GM12874 (cell line): Measurements from ENCODE around the gene URI1.

Experiments used
- TF ChIP-seq, protein P1 (sequence below): IDR thresholded peaks from 2 replicates; pipeline ENCODE4 v1.5.1; 2011; ENCODE audit warnings: low read depth, mild to moderate bottlenecking, control low read depth, low read length, moderate library complexity; ENCODE audit not compliant: insufficient read depth

URI1 gene

DNA sequence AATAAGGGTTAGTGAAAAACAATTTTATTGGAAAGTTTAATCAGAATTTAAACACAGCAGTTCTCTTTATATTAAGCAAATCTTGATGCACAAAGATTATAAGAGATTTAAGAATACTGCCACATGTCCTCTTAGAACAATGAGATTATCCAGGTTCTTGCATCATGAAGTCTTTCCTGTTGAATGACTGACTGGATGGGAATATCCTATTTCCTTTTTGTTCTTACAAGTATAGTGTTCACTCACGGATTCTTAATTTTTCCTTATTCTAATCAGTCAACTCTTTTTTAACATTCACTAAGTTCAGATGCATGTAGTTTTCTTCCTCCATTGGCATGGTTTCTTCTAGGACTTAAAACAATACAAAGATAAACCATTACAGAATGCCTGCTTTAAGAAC lies 10.1 kb downstream of the URI1 start:
- TF ChIP-seq, protein P1, sequence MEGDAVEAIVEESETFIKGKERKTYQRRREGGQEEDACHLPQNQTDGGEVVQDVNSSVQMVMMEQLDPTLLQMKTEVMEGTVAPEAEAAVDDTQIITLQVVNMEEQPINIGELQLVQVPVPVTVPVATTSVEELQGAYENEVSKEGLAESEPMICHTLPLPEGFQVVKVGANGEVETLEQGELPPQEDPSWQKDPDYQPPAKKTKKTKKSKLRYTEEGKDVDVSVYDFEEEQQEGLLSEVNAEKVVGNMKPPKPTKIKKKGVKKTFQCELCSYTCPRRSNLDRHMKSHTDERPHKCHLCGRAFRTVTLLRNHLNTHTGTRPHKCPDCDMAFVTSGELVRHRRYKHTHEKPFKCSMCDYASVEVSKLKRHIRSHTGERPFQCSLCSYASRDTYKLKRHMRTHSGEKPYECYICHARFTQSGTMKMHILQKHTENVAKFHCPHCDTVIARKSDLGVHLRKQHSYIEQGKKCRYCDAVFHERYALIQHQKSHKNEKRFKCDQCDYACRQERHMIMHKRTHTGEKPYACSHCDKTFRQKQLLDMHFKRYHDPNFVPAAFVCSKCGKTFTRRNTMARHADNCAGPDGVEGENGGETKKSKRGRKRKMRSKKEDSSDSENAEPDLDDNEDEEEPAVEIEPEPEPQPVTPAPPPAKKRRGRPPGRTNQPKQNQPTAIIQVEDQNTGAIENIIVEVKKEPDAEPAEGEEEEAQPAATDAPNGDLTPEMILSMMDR = no peak

DNA sequence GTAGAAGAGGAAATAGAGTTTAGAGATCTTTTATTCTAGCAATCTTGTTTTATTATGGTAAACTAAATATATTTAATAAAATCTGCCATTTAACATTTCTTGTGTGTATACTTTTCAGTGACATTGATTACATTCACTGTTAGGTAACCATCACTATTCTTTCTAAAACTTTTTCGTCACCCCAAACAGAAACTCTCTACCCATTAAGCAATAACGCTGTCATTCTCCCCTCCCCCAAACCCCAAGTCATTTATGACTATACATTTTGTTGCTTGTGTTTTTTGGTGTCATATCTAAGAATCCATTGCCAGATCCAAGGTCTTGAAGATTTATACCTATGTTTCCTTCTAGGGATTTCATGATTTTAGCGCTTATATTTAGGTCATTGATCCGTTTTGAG lies 10.6 kb downstream of the URI1 start:
- TF ChIP-seq, protein P1 = no peak

DNA sequence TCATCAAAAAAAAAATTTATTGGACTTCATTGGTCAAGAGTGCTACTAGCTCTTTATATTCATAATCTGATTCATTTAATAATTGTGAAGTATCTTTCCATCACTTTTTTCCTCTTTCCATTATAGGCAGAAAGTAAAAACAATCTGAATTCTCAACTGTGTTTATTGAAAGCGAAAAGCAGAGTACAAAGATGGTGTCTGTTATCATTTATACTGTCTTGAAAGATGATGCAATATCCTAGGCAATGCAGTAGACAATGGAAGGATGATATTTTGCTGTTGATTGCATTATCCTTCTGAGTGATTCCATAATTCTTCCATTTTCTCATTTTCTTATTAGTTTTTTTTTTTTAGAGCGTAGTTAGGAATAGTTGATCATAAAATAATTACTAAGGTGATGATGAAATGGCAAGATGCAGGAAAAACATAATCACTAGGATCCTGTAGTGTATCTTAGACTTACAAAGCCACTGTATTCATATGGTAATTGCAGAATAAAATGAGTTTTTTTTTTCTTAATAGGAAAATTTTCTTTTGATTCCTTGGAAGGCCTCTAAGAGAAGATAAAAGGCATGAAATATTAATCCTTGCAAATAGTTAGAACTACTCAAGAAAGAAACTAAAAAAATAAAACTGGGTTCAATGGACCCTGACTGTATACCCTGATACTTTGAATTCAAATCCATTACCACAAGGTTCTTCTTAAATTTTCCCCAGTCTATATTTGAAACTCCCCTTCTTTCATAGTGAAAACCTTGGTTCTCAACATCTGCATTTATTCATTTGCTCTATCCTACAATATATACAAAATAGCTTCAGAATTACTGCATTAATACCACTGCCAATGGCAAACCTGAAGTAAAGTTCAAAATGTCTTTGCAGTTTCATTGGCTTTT lies 11.6 kb downstream of the URI1 start:
- TF ChIP-seq, protein P1 = no peak

DNA sequence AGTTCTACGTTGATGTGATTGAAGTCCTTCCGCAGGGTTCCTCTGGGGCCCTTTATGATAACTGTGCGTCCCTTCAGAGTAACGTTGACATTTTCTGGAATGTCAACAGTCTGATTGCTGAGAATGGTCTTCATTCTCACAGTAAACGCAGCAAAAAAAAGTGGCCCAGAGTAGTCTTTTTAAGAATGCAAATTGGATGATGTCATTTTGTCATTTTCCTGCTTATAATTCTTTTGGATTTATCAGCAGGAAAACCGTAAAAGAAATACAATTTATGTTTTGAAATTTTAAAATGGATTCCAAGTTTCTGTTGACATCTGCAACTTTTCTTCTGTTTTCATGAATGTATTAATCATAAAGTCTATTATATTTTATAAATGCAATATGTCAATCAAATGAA lies 14.8 kb downstream of the URI1 start:
- TF ChIP-seq, protein P1 = no peak

DNA sequence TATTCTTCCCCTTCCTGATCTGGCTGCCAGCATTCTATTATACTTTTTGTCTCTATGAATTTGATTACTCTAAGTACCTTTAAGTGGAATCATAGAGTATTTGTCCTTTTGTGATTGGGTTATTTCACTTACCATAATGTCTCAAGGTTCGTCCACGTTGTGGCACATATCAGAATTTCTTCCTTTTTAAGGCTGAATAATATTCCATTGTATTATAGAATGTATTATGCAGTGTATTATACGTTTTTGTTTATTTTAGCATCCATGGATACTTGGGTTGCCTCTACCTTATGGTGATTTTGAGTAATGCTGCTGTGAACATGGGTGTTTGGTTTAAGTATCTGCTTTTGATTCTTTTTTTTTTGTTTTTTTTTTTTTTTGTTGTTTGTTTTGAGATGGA lies 19.3 kb downstream of the URI1 start:
- TF ChIP-seq, protein P1 = no peak

DNA sequence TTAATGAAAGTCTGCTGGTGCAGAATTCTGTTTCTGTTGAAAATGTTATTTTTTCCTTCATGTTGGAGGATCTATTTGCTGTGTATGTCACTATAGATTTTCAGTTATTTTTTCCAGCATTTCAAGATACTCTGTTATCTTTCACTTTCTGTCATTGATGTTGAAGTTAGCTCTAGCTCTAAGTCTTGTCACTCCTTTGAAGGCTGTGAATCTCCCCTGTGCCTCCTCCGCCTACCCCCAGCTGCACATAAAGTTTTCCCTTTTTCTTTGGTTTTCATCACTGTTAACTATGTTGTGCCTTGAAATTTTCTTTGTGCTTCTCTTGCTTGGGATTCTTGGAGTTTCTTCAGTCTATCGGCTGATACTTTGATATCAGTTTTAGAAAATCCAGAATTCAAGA lies 20.8 kb downstream of the URI1 start:
- TF ChIP-seq, protein P1 = no peak

DNA sequence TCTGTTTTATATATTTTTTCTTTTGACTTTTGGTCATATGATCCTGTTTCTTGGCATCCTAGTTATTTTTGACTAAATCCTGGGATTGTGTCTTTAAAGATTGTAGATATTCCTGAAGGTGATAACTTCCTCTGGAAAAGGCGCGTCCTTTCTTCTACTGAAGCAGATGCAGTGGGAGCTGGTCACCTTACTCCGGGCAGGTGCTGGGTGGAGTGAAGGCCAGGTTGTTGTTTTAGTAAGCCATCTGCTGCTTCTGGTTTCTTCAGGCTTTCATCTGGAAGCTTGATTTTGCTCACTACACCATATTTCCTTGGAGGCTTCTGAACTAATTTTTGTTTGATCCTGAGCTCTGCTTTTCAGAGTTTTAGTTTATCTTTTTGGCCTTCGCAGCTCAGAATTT lies 21.5 kb downstream of the URI1 start:
- TF ChIP-seq, protein P1 = no peak
